ENCODE measurements around the gene PHYHIPL.

- TF ChIP-seq CTCF (IDR thresholded peaks at IDR 0.05) (no peak), POLR2AphosphoS5 (IDR thresholded peaks at IDR 0.05) (no peak)
These were observed 108.6 kb downstream of the PHYHIPL start for GRCh38 chr10:59285073-59285472.

All from gastroesophageal sphincter (tissue), 3 donors.